HG03045 (cell line): Measurements from ENCODE around the gene ANKRD37.

ENCODE experiments used
- ATAC-seq: cut with Tn5 transposase; IDR thresholded peaks from one replicate; pipeline ENCODE4 v1.9.1; 2021; ENCODE audit warnings: mild to moderate bottlenecking, moderate library complexity; ENCODE audit not compliant: unreplicated experiment

Gene ANKRD37

DNA sequence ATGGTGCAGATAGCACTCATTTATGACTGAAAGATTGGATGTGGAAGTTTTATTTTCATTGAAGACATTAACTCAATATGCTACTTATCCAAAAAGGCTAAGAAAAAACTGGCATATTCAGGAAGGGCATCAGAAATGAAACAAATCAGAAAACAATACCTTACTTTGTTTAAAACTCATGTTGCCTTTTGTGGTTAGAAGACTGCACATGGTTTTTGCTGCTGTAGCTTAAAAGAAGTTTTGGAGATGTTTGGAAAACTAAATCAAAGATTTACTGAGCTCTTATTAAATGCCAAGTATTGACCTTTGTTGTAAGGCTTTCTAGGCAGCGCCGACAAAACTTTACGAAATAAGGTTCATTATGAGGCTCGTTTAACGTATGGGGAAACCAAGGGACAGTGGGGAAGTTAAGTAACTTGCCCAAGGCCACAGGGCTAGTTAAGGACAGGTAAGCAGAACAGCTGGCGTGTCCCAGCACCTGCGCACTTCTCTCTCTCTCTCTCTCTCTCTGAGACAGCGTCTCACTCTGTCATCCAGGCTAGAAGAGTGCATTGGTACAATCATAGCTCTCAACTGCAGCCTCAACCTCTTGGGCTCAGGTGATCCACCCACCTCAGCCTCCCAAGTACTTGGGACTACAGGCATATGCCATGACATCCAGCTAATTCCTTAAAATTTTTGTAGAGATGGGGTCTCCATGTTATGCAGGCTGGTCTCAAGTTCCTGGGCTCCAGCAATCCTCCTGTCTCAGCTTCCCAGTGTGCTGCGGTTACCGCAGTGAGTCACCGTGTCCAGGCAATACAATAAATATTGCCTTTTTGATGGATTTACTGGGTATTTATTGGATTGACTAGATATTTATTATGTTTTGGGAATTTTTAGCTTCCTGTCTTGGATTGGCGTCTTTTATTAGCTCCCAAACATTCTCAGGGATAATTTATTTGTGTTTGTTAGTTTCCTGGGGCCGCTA is 17.0 kb upstream of the ANKRD37 start:
- ATAC-seq, result no peak

DNA sequence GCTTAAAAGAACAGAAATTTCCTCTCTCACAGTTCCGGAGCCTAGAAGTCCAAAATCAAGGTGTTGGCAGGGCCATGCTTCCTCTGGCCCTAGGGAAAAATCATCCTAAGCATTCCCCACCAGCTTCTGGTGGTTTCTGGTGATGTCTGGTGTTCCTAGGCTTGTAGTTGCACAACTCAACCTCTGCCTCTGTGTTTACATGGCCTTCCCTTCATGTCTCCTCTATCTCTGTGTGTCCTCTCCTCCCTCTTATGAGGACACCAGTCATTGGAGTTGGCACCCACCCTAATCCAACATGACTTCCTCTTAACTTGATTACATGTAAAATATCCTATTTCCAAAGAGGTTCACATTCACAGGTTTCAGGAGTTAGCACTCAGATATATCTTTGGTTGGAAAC is 16.3 kb upstream of the ANKRD37 start:
- no peak for ATAC-seq

DNA sequence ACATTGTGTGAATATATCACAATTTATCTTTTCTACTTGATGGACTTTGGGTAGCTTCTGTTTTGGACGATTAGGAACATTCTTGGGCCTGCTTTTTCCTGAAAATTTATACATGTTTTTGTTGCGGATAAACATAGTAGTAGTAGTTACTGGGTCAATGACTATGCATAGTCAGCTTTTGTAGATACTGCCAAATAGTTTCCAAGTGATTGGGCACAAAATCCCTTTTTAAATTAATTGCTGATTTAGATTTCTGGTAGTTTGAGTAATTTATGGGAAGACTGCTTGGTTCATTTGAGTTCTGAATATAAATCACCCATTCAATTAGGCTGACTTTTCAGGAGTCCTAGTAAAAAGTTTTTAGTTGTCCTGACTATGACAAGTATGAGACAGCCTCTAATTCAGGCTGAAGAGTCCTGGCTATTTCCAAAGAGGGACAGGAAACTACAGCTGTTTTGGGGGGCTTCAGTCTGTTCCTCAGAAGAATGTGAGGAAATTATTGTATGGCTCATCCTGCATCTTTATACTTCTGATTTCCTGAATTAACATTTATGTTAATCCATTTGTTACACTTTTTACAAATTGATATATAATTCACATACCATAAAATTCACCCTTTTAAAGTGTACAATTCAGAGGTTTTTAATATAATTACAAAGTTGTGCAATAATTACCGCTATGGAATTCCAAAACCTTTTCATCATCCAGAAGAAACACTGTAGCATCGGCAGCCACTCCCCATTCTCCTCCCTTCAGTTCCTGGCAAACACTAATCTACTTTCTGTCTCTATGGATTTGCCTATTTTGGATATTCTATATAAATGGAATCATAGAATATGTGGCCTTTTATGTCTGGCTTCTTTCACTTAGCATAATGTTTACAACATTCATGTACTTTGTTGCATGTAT is 15.1 kb upstream of the ANKRD37 start:
- ATAC-seq, result no peak

DNA sequence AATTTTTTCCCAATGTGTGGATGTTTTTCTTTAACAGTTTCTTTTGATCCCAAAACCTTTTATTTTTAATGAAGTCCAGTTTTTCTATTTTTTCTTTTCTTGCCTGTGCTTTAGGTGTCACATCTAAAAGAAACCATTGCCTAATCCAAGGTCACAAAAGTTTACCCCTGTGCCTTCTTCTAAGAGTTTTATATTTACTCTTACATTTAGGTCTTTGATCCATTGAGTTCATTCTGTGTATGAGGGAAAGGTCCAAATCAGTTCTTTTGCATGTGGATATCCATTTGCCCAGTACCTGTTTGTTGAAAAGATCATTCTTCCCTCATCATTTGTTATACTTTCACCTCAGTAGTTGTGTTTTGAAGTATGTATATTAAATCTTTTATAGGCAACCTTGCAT is 13.9 kb upstream of the ANKRD37 start:
- no peak for ATAC-seq

DNA sequence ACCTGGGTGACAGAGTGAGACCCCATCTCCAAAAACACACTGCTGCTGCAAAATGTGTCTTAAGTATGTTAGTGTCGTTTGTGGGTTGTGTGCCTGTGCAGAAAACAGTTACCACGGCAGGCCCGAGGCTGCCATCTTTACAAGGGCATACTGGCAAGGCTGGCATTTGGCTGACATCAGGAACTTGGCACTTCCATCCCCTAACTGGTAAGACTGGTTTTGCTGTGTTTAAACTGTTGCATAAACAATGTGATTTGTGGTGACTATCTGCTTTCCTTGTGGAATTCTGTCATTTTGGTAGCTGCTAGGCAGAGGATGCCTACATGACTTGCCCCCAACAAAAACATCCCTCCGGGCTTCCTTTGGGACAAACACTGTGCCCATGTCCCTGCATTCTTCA is 13.2 kb upstream of the ANKRD37 start:
- no peak for ATAC-seq

DNA sequence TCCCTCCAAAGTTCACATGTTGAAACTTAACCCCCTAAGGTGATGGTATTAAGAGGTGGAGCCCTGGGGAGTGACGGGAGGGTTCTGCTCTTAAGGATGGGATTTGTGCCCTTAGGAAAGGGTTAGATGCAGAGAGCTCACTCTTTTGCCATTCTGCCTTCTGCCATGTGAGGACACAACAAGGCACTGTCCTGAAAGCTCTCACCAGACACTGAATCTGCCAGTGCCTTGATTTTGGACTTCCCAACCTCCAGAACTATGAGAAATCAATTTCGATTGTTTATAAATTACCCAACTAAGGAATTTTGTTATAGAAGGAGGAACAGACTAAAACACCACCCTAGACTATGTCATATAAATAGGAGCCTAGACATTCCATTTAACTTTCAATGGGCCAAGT is 12.6 kb upstream of the ANKRD37 start:
- ATAC-seq, result no peak

DNA sequence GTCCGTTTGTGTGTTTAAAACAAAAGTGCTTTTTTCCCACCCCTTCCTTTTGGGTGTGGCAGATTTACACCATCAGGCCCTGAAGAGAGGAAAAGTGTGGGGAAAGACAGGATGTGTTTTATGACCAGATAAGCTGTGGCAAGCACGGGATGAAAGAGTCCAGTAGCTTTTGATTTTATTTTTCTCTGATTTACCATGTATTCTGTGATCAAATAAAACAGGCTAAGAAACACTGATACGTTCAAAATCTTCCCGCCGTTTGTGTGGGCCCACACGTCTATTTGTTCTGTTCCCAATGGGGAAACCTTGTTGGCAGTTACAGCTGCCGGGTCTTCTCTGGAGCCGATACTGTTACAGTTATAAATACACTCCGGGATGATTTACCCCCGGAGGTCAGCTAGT is 11.7 kb upstream of the ANKRD37 start:
- ATAC-seq, result no peak

DNA sequence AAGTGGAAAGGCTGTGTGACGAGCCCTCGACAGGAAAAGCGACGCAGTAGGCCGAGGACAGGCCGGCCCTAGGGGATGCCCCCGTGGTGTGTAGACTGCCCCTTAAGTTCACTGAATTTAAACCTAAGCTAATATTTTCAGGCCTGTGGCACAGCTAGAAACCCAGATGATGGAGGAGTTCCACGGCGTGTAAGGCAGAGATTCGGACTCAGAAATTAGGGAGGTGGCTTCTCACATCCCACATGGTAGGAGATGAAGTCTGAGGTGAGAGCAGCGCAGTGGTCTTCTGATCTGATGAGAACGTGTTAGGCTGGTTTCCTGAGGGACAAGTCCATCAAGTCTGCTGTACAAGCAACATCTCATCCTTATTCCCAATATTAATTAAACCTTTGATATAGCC is 8.7 kb upstream of the ANKRD37 start:
- no peak for ATAC-seq

DNA sequence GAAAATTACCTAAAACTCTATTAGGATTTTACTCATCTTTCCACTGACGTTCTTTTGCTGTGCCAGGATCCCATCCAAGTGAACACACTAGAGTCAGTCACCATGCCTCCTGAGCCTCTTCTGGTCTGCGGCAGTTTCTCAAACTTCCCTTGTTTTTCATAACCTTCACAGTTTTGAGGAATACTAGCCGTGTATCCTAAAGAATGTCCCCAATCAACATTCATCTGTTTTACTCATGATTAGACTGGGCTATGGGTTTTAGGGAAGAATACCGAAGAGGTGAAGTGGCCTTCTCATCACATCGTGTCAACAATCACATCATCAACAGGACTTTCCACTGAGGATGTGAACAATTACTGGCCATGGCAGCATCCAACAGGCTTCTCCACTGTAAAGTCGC is 5.7 kb upstream of the ANKRD37 start:
- ATAC-seq, result no peak

DNA sequence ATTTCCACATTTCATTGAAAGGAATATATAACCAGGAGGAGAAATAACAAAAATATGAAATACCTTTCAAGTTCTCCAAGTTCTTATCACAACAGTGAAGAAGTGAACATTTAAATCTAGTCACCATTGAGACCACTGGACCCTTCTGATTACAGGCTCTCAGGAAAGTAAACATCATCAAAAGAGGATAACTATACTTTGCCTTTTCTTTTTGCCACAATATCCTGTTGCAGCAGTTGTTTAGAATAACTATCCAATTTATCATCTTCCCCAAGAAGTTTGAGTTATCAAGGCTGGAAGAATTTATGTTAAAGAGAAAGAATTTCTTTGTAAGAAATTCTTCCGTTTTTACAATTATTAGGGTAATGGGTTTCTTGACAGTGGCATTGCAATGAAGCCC is 4.5 kb upstream of the ANKRD37 start:
- ATAC-seq, result no peak

DNA sequence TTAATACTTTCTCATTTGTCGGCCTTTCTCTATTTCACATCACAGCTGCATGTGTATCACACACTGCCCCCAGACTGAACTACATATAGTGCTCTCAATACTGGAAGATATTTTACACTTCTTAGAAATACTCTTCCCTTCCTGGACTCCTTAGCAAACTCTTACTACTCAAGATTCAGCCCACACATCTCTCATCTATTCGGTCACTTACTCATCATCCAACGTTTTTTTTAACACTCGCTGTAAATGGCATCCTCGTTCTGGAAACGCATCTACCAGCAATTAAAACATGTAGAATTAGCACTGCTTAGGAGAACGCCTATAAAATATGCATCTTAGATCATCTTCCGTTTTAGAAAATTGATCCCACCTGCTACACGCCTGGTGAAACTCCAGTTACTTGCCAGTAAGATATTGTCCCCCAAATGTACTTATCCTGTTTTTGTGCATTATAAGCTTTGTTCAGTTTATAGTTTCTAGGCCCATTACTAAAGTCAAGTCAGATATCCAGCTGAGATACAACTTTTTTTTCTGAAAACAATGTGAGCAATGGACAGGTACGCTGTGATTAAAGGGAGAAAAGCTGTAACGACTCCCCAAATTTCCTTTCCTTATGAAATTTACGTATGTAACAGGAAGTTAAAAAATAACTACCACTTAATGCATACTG is 1.9 kb upstream of the ANKRD37 start:
- no peak for ATAC-seq

DNA sequence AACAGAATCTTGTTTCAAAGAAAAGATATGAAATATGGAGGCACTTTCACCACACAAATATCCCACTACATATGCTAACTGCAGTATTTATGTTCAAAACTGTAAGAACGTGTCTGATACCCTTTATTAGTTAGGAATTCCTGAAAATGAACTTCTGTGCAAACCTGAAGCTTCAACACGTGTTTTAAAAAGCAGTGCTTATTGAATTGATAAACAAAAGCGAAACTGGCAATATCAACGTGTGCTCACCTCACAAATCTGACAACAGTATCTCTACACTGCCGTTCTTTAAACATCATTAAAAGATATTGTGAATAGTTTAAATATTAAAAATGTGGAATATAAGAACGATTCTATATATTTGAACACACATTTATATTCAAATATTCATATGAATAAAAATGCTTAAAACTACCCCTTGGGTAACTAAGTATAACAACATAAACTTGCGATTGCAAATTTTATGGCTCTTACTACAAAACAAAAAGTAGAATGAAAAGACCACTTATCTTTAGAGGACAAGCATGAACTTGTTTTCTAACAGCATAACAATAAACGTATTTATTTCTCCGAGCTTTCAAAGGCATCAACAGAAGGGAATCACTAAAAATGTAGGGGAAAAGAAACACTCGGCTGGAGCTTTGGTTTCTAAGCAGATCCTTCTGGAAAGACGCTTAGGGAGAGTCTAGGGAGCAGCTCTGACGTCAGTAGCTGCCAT is 1.2 kb upstream of the ANKRD37 start, which contains the start of gene LRP2BP:
TSS of gene LRP2BP (minus strand) at position 687 of the 718 bp plus-strand sequence. CDS start 17,738 bp downstream, outside the sequence.
- no peak for ATAC-seq

DNA sequence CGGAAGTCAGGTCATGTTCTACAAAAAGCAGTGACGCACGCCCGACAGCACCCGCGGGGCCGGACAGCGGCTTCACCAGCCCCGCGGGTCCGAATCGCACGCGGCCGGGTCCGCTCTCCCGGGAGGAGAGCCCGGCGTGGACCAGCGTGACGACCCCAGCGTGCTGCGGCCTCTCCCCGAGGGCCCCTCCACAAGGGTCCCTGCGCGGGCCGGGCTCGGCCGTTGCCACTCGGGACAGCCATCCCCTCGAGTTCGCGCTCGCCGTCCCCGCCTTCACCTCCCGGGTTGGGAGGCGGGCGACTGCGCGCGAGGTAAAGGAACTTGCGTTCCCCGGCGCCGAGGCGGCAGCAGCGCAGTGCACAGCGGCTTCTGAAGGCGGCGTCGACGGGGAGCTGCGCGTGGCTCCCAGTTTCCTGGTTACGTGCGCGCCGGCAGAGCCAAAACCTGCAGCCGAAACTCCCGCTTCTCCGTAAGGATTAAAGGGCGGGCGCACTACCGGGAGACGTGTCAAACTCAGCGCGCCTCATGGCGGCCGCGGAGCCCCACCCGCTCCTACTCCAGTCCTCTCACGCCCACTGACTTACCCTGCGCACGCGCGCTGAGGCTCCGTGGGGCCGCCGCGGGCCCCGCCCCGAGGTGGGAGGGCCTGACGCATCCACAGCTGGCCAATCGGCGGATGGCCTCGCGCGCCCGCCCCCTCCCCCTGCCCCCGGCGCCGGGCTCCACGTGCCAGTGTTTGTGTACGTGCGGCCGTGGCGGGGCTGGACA is 501 bp upstream of the ANKRD37 start:
- peak; percentile 79 for ATAC-seq

DNA sequence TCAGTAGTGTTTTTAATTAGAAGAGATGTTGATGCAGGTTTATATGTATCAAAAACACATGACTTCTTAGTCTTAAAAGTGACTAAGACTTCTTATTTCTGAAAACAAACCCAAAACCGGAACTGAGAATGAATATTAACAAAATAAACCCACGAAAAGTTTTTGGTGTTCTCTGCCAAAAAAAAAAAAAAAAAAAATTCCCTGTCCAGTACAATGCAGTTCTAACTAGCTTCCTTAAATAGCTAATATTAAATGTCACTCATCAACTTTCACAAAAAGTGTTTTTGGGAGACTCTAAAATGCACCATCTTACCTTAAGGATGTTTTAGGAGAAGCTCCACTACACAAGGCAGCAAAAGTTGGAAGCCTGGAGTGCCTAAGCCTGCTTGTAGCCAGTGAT is 2.0 kb downstream of the ANKRD37 start:
- no peak for ATAC-seq

DNA sequence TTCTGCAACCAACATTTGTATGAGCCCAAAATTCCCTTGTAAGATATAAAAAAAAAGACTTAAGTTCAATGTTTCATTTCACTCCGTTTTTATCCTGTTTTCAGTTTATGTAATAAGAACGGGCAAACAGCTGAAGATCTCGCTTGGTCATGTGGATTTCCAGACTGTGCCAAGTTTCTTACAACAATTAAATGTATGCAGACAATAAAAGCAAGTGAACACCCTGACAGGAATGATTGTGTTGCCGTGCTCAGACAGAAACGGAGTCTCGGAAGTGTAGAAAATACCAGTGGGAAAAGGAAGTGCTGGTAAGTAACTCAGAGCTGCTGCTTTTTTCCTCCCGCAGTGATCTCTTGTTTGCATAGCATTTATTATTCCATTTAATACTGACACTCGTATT is 2.8 kb downstream of the ANKRD37 start:
- no peak for ATAC-seq

DNA sequence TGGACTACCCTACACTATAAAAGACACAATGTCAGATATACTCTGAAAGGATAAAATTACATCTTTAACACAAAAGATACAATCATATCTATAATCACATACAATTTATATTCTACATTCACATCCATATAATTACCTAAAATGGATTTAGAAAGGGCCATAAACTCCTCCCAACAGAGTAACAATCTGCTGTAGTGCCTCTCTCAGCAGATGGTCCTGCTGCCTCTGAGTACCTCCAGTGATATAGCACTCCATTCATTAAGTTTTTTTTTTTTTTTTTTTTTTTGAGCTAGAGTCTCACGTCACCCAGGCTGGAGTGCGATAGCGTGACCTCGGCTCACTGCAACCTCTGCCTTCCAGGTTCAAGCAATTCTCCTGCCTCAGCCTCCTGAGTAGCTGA is 7.4 kb downstream of the ANKRD37 start:
- ATAC-seq, result no peak

DNA sequence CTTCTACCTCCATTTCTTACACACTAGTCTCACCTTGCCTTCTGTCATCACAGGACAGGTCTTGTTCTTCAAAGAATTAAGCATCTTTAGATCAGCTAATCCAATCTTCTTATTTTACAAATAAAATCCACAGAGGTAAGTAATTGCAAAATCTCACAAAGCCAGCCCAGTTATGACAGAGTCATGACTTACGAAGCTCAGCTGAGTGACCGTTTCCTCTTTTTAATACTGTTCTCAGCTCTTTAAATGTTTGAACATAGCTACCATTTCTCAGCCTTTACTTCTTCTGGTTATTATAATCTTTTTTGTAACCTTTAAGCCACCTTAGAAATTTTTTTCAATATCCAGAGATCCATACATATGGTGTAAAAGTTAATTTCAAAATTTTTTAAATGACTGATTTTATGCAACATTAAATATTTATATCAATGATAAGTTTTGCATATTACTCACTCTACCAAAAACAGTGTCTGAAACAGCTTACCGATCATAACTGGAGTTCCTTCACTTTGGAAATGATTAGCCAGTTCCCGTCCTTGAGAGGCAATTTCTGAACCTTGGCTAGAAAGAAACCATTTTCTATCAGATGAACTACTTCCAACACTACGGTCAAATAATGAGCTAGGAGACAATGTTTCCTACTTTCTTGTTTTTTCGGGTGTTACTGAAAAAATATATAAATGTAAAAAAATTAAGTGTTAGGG is 8.8 kb downstream of the ANKRD37 start:
- no peak for ATAC-seq

DNA sequence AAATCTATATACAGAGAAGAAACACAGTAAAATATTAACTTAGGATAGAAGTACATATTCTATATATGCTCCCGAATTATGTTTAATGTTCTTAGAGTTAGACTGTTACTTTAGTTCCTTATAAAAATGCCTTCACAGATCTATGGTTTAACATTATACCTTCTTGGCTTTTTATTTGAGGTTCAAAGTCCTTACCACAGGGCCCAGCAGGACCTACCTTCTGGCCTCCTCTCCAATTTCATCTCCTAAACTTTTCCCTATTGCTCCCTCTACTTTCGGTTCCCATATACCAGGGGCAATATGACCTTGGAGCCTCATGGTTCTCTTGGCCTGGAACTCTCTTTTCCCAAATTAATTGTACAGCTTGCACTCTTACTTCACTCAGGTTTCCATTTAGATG is 11.8 kb downstream of the ANKRD37 start:
- ATAC-seq, result no peak

DNA sequence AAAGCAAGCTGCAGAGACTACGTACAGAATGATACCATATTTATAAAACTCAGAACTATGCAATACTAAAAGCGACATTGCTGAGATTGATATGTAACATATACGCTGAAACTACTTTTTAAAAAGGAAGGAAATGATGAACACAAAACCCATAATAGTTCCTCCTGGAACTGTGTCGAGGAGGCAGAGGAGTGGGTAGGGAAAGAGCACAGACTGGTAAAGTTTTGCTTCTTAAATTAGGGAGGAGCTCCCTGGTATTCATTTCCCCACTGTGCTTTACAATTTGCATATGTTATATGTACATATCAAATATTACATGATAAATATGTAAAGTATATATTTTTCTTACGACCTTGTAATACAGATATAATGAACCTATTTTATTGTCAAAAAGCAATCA is 15.2 kb downstream of the ANKRD37 start:
- ATAC-seq, result no peak
